Head of caudate nucleus (tissue), 42 donors: Measurements from ENCODE around the gene TRAK1.

ENCODE experiments used
- DNase-seq, 42 donors: peaks; one replicate each; pipeline versions ENCODE4 v3.0.0 to v3.0.0-alpha.2; 2020 to 2021; ENCODE audit warnings: mixed read lengths in 7 of 42
- intact Hi-C: fragments of 100-400 bp; cut with DNase I; formaldehyde crosslinking; loops from one replicate; pipeline ENCODE4 v1.15.0; 2022

TRAK1 gene

DNA sequence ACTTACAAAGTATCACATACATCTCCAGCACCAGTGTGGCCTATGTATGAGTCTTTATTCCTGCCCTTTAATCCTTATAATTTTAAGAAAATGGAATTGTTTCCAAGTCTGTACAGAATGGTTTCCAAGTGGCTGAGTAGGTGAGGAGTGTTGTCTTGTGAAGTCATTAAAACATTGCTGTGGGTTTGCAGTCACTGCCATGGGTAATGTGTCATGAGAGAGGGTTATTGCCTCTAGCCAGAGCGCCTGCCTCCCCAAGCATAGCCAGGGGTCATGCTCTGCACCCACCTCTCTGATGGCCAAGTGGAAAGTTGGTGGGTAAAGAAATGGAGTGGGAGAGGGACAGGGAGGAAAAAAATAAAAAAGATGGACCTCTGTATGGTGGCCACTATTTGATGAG, 25.3 kb downstream of the TRAK1 start:
- DNase-seq, result no peak
- intact Hi-C loops, result loop anchor here (5.0 kb wide), 2 partner anchors 71 to 326 kb away; no protein-coding TSS in a partner anchor

DNA sequence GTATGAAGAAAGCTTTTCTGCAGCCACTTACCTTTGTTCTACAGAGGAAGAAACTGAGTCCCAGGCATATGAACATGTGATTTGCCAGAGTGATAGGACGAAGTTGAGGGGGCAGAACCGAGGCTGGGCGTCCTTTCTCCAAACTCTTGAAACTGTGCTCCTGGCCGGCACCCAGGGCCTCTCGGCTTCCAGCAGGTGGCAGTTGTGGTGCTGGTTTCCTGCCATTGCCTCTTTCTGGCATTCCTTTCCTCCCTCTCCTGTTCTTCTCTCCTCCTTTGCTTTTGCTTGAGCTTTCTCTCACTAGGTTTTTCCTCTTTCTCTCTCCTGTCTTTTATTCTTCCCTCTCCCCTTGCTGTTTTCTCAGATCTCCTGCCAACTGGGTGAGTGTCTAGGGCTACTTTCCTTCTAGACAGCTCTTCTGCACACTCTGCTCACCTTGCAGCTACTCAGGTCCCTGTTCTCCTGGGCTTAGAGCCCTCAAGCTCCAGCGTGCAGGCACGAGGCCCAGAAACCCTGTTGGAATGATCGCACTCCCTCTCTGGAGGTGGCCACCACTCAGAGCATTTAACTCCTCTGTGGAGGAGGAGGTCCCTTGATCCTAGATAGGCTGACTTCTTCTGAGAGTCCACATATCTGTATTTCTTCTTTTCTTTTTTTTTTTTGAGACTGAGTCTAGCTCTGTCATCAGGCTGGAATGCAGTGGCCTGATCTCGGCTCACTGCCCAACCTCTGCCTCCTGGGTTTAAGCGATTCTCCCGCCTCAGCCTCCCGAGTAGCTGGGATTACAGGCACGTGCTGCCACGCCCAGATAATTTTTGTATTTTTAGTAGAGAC, 26.2 kb downstream of the TRAK1 start:
- DNase-seq, result peak in 40 of 42 donors; percentile 31 to 83 (median 66)
- intact Hi-C loops, result loop anchor here (5.0 kb wide), 2 partner anchors 70 to 325 kb away; no protein-coding TSS in a partner anchor

DNA sequence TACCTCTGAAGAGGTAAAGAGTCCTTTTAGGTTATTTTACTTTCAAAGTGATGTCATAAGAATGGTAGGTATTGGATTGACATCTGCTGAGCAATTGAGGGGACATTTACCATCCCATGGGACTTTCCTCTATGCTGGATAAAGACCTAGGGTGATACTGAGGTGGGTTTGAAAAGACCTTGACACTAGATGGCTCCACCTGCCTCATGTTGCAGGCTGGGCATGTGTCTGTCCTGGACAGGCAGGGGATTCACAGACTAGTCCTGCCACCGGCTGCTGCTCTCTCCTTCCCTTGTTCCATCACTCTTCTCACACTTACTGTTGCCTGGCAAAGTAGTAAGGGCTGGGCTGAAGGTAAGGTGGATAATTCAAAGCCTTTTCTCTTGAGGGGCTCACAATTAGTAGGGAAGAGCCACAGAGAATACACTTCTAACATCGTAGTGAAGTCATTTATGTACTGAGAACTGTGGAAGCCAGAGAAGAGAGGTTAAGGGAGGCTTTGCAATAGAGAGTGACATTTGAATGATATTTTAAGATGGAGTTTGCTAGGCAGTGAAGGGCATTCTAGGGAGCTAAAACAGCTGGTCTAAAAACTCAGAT, 27.7 kb downstream of the TRAK1 start:
- peak in 34 of 42 donors; percentile 23 to 79 (median 52) for DNase-seq
- intact Hi-C loops, result loop anchor here (5.0 kb wide), 2 partner anchors 68 to 323 kb away; no protein-coding TSS in a partner anchor

DNA sequence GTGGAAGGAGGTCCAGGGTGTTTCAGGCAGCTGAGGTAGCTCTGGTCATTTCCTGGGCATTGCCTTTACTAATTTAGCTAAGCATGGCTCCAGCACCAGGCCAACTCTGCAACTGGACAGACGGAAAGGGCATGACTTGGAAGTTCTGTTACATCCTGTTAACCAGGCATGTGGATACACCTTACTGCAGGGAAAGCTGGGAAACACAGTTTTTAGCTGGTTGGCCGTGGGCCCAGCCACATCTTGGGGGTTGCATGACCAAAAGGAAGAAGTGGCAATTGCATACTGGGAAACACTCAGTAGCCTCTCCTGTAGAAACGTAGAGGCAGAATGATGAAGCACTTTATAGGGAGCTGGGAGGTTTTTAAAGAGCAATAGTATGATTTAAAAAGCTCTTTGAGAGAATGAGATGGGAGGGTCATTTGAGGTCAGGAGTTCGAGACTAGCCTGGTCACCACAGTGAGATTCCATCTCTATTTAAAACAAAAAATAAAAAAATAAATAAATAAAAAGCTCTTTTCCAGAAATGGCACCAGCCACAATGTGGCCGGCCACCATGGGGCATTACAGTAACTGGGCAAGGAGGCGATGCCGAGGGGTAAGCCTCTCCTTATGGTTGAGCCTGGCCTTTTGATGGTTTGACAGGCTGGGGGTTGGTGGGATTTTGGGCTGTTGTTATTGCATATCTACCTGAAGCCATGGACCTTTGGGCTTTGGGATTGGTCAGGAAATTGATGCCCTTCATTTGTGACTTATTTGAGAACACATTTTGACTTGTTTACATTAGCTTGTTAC, 28.6 kb downstream of the TRAK1 start:
- intact Hi-C loops, result loop anchor here (5.0 kb wide), 2 partner anchors 68 to 323 kb away; no protein-coding TSS in a partner anchor
- DNase-seq, result no peak

DNA sequence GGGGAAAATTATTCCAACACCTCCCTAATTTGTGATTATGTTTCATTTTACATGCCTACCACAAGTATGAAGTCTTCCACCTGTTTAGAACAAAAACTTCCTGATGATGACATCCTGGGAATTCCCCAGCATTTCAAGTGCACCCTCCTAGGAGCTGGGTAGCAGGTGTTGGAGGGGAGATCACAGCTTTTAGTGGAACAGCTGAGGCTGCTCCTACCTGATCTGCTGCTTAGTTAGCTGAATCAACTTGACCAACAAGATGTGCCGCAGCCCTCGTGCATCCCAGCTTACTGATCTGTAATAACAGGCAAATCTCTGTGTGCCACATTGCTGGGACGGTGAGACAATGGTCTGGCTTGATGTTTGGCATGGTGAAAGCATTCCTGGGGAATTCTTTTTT, 29.7 kb downstream of the TRAK1 start:
- intact Hi-C loops, result no loop called here
- no peak for DNase-seq

DNA sequence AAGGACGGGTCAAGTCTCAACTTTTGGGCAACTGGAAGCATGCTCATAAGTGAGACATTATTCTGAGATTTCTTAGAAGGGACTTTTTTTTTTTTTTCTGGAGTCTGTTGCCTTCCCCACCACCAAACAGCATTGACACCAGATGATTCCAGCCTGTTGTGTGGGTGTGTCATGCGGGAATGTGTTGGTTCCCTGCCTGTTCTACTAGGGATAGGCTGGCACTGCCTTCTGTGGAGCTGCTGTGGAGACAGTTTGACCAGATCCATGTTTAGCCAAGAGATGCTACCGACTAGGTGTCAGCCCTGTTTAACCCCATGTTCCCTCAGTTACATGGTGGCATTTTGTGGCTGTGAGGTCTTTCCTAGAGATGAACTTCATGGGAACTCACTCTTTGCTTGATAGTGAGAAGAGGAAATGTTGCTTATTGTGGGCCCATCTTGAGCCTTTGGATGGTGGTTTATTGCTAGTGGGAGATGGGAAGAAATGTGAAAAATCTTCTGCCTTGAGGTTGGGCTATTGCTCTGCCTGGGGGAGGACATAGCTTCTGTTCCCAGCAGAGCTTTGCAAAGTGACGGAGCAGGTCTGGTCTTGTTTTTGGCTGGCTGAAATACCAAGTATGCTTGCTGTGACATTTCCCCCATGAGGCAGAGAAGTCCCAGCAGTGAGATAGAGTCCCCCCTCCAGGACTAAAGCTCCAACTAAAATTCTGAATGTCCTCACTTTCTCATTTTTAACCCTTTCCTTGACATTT, 31.3 kb downstream of the TRAK1 start:
- intact Hi-C loops, result no loop called here
- no peak for DNase-seq

DNA sequence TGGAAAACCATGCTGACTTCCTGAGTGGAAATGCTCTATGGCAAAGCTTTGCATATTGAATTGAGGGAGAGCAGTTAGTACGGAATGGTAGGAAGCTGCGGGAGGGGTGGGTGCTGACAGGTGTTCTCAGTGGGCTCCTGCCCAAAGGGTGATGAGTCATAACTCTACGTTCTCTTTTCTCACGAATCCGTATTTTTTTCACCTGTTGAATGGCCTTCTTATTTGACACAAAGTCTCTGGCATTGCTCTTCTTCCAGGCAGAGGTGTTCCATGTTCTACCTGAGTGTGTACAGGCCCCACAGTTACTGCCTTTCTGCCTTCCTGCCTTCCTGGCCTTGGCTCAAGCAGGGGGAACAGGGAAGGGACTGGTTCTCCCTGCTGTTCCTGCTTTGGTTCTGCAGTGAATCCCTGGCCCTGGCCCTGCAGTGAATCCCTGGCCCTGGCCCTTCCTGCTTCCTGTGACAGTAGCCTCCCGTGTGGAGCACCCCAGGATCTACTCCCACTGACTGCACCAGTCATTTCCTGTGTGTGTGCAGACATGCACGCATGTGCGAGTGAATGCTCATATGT, 31.9 kb downstream of the TRAK1 start:
- no peak for DNase-seq
- intact Hi-C loops, result no loop called here

DNA sequence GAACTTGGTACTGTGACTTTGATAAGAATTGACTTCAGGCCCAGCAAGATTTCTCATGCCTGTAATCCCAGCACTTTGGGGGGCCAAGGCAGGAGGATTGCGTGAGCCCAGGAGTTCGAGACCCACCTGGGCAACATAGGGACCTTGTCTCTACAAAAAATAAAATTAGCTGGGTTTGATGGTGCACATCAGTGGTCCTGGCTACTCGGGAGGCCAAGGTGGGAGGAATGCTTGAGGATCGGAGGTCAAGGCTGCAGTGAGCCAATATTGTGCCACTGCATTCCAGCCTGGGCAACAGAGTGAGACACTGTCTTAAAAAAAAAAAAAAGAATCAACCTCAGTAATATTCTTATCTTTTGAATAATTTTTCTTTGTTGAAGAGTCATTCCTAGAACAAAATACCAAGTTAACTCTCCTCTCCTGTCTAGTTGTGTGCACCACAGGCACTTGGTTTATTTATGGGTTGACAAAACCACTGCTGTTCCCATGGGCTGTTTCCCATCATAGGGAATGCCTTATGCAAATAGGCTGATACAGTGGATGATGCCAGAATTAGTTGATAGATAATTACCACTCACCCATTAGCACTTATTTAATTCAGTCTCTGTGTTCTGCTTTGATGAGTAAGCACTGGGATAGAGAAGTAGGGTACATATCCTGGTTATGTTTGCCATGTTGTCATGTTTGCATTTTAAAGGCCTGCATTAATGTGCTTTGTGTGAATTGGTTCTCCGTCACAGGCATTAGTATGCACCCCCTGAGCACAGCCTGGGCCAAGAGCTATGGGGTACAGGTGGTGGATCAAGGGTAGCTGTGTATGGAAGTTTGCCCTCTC, 32.9 kb downstream of the TRAK1 start:
- intact Hi-C loops, result no loop called here
- DNase-seq, result no peak

DNA sequence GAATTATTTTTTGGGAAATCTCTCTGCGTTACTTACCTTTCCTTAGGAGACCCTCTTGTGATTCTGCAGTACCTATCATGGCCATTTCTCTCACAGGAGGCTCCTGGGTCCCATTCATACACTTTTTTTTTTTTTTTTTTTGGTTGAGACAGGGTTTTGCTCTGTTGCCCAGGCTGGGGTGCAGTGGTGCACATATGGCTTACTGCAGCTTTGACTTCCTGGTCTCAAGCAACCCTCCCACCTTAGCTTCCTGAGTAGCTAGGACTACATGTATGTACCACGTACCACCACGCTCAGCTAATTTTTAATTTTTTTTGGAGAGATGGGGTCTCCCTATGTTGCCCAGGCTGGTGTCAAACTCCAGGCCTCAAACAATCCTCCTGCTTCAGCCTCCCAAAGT, 36.1 kb downstream of the TRAK1 start:
- DNase-seq, result no peak
- intact Hi-C loops, result no loop called here

DNA sequence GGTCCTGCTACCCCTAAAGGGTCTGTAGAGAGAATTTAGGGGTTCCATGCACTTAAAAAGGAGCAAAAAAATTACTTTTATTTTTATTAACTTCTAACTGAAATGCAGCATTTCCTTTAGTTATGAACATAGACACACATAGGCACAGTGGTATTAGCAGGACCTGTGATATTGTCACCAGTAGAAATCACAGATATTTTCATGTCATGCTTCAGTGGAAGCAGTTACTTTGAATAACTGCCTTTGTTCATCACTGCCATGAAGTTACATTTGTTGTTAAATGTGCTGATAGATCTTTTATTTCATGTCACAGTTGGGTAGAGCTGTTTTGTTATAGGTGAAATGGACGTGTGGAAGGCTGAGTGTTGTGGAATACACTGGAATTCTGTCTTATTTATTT, 37.4 kb downstream of the TRAK1 start:
- no peak for DNase-seq
- intact Hi-C loops, result no loop called here

DNA sequence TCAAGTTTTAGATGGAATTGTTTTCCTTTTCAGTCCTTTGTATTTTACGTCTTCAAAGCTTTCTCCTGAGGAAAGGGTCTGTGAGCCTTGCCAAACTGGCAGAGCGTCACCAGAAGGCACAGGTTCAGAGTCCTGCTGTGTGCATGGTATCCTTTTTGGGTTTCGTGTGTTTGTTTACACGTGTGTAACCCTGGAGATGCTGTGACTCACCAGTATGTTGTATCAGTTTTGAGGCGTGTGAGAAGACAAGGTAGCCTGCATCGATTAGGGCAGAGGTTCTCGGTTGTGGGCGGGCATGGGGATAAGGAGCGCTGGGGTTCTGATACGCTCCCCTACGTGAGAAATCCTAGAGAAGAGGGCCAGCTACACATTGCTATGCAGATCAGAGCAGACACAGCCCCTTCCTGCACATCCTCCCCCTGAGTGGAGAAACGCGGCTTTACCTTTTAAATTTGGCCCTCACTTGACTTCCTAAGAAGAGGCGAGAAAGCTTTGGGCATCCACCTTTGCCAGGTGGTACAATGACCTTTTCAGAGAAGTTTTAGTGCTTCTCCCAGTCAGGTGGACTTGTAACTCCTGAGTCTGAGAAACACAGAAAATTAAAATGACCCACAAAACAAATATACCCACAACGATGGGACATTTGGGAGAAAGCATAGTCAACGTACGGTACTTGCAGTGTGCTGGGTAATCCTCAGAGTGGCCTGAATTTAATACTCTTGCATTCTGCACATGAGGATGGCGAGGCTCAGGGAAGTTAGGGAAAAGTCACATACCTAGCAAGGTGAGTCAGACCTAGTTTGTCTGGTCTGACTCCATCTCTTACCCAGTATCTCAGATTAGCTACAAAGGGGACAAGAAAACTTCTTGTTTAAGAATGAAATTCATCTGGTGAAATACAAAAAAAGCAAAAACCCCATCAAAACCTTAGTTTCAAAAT, 38.1 kb downstream of the TRAK1 start:
- no peak for DNase-seq
- intact Hi-C loops, result no loop called here

DNA sequence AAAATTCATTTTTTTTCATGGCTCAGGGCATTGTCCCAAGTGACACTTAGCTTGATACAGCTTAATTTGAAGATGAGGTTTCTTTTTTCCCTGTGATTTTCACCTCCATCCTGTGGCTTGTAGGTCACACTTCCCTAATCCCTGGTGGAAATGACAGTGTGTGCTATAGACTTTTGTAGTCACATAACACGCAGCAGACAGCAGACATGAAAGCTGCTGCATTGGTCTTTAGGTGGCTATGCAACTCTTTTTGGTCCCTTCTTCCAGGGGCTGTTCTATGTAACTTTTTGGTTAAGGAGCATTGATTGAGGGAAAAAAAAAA, 38.8 kb downstream of the TRAK1 start:
- intact Hi-C loops, result no loop called here
- DNase-seq, result no peak

DNA sequence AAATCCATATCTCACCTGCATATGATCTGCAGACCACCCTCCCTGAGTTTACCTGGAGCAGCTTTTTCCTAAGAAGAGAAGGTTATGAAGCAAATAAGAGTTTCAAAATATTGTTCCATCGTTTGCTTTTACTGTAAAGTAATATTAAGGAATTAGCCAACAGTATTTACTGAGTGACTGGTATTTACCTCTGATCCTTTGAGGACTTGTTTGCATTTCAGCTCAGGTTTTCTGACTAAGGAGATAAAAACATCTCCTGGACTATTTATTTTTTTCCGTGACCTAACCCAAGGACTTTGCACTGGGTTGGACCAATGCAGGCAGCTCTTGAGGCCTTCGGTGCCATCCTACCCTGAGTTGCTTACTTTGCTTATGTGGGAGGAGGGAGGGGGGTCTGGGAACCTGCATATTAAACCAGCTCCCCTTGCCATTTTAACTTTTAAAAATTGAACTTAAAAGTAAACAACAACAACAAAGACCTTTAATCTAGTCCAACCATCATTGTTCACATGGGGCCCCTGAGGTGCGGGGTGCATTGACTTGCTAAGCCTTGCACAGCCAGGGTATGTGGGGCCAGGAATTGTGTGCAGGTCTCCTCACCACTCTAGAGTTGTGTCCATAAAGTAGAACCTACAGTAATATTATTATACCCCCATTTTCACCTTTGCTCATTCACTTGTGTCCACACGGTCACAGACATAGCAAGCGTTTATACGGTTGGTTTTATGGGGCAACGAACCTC, 39.3 kb downstream of the TRAK1 start:
- intact Hi-C loops, result no loop called here
- DNase-seq, result peak in 1 of 42 donors; percentile 19

DNA sequence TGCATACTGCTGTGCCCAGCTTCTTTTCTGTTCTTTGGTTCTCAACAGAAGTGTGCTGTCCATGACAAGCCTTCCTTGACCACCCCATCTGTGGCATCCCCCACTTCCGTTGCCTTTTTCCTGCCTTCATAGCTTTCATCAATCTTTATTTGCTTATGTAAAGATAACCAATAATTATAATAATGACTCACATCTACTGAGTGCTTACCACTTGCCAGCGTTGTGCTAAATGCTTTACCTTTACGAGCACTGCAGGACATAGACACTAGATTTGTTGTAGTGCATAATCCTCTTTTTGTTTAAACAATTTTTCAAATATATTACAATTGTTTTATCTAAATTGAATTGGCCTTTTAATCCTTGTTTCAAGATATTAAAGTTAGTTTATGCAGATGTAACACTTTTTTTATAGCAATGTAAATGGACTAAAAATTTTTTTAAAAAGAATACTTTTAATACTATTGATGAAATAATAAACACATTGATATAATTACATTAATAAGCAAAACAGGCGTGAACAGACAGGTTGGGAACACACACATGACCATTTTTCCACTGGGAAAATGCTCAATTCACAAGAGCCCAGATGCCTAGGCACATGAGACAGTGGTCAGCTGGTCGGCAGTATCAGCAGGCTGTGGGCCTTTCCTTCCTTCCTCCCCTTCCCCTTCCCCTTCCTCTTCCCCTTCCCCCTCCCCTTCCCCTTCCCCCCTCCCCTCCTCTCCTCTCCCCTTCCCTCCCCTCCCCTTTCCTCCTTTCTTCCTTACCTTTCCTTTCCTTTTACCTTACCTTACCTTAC, 42.5 kb downstream of the TRAK1 start:
- DNase-seq, result peak in 1 of 42 donors; percentile 3
- intact Hi-C loops, result no loop called here

DNA sequence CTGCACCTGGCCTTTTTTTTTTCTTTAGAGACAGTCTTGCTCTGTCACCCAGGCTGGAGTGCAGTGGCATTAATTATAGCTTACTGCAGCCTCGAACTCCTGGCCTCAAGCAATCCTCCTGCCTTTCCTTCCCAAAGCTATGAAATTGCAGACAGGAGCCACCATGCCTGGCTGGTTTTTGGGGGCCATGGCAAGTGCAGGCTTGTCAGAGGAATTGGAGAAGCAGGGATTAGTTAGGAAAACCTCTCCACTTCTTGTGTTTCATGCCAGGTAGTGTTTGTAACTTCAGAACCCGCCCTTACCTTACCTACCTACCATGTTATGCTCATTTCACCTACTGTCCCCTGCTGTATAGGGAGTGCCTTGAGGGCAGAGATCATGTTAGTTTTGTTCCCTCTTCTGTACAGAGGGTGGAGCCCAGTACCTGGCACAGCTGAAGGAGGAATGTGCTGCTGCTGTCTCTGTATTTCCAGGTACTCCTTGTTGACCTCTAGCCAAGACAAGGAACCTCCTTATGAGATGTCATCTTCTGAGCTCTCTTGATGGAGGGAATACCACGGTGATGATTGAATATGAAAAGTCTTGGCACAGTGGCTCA, 43.8 kb downstream of the TRAK1 start:
- DNase-seq, result no peak
- intact Hi-C loops, result no loop called here
